PC-9 (cell line): Measurements from ENCODE around the gene NOD1.

Experiments
- EZH2 ChIP-seq: fragments of 200-600 bp; sonication (generic); IDR thresholded peaks from 2 replicates; pipeline ENCODE4 v1.8.0; 2017; ENCODE audit warnings: antibody characterized with exemption, low read depth
- TF ChIP-seq, protein P1 (sequence below): fragments of 200-600 bp; sonication (generic); conservative IDR thresholded peaks from 2 replicates; pipeline ENCODE4 v1.6.1; 2017; ENCODE audit warnings: mixed run types, antibody characterized with exemption, mild to moderate bottlenecking, moderate library complexity

DNA sequence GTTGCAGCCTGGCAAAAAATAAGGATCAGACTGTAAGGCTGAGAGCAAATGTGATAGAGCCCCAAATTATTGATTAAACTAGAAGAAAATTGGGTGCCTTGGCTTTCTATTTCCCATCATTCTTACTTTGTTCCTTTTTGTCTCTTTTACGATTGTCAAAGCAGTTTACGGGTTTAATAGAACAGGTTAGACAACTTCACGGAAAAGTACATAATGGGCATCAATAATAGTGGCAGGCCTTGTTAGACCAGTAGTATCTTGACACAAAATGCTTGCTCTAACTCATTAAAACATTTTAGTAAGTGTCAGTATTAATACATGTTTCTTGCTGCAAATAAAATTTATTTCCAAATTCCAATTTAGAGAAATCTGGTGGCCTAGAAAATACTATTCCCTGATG, 40.5 kb upstream of the NOD1 start:
- TF ChIP-seq, protein P1, sequence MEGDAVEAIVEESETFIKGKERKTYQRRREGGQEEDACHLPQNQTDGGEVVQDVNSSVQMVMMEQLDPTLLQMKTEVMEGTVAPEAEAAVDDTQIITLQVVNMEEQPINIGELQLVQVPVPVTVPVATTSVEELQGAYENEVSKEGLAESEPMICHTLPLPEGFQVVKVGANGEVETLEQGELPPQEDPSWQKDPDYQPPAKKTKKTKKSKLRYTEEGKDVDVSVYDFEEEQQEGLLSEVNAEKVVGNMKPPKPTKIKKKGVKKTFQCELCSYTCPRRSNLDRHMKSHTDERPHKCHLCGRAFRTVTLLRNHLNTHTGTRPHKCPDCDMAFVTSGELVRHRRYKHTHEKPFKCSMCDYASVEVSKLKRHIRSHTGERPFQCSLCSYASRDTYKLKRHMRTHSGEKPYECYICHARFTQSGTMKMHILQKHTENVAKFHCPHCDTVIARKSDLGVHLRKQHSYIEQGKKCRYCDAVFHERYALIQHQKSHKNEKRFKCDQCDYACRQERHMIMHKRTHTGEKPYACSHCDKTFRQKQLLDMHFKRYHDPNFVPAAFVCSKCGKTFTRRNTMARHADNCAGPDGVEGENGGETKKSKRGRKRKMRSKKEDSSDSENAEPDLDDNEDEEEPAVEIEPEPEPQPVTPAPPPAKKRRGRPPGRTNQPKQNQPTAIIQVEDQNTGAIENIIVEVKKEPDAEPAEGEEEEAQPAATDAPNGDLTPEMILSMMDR: no peak
- TF ChIP-seq EZH2: no peak
